ENCODE data around the gene HPN.

DNA sequence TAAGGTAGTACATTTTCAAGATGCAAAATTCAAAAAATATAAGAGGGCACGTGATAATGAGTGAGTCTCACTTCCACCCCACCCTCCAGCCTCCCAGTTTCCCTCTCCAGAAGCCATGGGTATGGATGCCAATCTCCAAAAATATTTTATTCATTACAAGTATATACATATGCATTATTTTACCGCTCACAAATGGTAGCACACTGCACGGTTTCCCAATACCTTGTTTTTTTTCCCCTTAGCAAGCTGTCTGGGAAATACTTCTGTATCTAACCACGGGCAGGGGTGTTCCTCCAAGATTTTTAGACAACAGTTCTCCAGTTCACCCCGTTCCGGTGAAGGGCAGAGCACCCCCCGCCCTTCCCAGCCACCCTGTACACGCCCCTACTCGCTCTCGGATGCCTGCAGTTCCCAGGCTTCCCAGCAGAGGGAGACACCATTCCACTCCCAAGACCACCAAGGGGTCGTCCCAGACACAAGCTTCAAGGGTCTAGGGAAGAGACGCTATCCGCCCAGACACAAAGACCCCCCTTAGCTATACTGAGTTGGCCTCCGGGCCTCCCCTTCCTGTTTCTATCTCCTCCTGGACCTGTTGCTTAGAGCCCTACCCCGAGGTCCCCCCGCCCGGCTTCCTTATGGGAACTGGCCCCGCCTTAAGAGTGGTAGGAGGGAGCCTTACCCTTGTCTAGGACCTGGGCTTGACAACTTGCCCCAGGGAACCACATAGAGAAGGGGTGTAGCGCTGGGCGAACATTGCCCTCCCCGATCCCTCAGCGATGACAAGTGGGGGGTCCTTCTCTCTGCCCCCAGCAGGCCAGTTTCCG, 73.0 kb downstream of the HPN start:
- TF ChIP-seq, protein P1, sequence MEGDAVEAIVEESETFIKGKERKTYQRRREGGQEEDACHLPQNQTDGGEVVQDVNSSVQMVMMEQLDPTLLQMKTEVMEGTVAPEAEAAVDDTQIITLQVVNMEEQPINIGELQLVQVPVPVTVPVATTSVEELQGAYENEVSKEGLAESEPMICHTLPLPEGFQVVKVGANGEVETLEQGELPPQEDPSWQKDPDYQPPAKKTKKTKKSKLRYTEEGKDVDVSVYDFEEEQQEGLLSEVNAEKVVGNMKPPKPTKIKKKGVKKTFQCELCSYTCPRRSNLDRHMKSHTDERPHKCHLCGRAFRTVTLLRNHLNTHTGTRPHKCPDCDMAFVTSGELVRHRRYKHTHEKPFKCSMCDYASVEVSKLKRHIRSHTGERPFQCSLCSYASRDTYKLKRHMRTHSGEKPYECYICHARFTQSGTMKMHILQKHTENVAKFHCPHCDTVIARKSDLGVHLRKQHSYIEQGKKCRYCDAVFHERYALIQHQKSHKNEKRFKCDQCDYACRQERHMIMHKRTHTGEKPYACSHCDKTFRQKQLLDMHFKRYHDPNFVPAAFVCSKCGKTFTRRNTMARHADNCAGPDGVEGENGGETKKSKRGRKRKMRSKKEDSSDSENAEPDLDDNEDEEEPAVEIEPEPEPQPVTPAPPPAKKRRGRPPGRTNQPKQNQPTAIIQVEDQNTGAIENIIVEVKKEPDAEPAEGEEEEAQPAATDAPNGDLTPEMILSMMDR (conservative IDR thresholded peaks at IDR 0.05; ENCODE audit: low read depth in 2 of 2), result peak; percentile 93 to 94
- TF ChIP-seq POLR2AphosphoS5 (IDR thresholded peaks at IDR 0.05; ENCODE audit: low read depth) (no peak), NANOG (IDR thresholded peaks at IDR 0.05; ENCODE audit: borderline replicate concordance) (no peak), EZH2 (IDR thresholded peaks at IDR 0.05; ENCODE audit: low read depth, unreplicated experiment) (no peak), ZNF114 (CRISPR knock-in tag; IDR thresholded peaks at IDR 0.05) (no peak), CREB1 (CRISPR knock-in tag; IDR thresholded peaks at IDR 0.05; ENCODE audit: low read depth) (no peak), JUNB (IDR thresholded peaks at IDR 0.05; ENCODE audit: unreplicated experiment) (no peak), EZH2phosphoT487 (IDR thresholded peaks at IDR 0.05; ENCODE audit: unreplicated experiment) (no peak), ZNF331 (CRISPR knock-in tag; IDR thresholded peaks at IDR 0.05; ENCODE audit: low read depth) (no peak)
- TF ChIP-seq, protein P2, sequence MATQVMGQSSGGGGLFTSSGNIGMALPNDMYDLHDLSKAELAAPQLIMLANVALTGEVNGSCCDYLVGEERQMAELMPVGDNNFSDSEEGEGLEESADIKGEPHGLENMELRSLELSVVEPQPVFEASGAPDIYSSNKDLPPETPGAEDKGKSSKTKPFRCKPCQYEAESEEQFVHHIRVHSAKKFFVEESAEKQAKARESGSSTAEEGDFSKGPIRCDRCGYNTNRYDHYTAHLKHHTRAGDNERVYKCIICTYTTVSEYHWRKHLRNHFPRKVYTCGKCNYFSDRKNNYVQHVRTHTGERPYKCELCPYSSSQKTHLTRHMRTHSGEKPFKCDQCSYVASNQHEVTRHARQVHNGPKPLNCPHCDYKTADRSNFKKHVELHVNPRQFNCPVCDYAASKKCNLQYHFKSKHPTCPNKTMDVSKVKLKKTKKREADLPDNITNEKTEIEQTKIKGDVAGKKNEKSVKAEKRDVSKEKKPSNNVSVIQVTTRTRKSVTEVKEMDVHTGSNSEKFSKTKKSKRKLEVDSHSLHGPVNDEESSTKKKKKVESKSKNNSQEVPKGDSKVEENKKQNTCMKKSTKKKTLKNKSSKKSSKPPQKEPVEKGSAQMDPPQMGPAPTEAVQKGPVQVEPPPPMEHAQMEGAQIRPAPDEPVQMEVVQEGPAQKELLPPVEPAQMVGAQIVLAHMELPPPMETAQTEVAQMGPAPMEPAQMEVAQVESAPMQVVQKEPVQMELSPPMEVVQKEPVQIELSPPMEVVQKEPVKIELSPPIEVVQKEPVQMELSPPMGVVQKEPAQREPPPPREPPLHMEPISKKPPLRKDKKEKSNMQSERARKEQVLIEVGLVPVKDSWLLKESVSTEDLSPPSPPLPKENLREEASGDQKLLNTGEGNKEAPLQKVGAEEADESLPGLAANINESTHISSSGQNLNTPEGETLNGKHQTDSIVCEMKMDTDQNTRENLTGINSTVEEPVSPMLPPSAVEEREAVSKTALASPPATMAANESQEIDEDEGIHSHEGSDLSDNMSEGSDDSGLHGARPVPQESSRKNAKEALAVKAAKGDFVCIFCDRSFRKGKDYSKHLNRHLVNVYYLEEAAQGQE (IDR thresholded peaks at IDR 0.05; ENCODE audit: unreplicated experiment), result no peak
- TF ChIP-seq, protein P3, sequence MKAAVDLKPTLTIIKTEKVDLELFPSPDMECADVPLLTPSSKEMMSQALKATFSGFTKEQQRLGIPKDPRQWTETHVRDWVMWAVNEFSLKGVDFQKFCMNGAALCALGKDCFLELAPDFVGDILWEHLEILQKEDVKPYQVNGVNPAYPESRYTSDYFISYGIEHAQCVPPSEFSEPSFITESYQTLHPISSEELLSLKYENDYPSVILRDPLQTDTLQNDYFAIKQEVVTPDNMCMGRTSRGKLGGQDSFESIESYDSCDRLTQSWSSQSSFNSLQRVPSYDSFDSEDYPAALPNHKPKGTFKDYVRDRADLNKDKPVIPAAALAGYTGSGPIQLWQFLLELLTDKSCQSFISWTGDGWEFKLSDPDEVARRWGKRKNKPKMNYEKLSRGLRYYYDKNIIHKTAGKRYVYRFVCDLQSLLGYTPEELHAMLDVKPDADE (IDR thresholded peaks at IDR 0.05), result no peak
- TF ChIP-seq, protein P4, sequence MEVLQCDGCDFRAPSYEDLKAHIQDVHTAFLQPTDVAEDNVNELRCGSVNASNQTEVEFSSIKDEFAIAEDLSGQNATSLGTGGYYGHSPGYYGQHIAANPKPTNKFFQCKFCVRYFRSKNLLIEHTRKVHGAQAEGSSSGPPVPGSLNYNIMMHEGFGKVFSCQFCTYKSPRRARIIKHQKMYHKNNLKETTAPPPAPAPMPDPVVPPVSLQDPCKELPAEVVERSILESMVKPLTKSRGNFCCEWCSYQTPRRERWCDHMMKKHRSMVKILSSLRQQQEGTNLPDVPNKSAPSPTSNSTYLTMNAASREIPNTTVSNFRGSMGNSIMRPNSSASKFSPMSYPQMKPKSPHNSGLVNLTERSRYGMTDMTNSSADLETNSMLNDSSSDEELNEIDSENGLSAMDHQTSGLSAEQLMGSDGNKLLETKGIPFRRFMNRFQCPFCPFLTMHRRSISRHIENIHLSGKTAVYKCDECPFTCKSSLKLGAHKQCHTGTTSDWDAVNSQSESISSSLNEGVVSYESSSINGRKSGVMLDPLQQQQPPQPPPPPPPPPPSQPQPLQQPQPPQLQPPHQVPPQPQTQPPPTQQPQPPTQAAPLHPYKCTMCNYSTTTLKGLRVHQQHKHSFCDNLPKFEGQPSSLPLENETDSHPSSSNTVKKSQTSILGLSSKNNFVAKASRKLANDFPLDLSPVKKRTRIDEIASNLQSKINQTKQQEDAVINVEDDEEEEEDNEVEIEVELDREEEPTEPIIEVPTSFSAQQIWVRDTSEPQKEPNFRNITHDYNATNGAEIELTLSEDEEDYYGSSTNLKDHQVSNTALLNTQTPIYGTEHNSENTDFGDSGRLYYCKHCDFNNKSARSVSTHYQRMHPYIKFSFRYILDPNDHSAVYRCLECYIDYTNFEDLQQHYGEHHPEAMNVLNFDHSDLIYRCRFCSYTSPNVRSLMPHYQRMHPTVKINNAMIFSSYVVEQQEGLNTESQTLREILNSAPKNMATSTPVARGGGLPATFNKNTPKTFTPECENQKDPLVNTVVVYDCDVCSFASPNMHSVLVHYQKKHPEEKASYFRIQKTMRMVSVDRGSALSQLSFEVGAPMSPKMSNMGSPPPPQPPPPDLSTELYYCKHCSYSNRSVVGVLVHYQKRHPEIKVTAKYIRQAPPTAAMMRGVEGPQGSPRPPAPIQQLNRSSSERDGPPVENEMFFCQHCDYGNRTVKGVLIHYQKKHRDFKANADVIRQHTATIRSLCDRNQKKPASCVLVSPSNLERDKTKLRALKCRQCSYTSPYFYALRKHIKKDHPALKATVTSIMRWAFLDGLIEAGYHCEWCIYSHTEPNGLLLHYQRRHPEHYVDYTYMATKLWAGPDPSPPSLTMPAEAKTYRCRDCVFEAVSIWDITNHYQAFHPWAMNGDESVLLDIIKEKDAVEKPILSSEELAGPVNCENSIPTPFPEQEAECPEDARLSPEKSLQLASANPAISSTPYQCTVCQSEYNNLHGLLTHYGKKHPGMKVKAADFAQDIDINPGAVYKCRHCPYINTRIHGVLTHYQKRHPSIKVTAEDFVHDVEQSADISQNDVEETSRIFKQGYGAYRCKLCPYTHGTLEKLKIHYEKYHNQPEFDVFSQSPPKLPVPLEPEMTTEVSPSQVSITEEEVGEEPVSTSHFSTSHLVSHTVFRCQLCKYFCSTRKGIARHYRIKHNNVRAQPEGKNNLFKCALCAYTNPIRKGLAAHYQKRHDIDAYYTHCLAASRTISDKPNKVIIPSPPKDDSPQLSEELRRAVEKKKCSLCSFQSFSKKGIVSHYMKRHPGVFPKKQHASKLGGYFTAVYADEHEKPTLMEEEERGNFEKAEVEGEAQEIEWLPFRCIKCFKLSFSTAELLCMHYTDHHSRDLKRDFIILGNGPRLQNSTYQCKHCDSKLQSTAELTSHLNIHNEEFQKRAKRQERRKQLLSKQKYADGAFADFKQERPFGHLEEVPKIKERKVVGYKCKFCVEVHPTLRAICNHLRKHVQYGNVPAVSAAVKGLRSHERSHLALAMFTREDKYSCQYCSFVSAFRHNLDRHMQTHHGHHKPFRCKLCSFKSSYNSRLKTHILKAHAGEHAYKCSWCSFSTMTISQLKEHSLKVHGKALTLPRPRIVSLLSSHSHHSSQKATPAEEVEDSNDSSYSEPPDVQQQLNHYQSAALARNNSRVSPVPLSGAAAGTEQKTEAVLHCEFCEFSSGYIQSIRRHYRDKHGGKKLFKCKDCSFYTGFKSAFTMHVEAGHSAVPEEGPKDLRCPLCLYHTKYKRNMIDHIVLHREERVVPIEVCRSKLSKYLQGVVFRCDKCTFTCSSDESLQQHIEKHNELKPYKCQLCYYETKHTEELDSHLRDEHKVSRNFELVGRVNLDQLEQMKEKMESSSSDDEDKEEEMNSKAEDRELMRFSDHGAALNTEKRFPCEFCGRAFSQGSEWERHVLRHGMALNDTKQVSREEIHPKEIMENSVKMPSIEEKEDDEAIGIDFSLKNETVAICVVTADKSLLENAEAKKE (CRISPR knock-in tag; IDR thresholded peaks at IDR 0.05), result no peak

Data from GM23338 (cell line).